ENCODE measurements around the gene SYTL4.

Gene SYTL4

DNA sequence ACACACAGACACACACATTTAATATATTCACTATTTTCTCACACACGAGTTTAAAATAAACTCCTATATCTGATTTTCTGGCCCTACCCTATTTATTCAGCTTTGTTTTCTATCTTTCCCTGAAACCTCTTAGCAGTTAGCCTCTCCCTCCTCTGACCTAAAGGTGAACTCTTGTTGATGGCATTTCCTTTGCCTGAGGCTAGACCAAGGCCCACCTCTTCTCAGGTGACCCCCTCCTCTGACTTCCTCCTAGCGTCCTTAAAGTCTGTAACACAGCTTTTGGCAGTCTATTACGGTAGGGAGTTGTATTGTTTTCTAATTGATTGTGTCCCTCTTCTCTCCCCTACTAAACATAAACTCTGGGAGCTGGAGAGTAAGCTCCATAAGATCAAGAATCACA, 89.6 kb downstream of the SYTL4 start:
- Histone ChIP-seq H3K27me3 (ENCODE audit: insufficient read depth, poor library complexity, severe bottlenecking) (no peaks in the 10 kb centered on the region), H3K4me3 (replicated peaks; ENCODE audit: insufficient read depth, low read length) (no peak overlapping the region), H3K27ac (replicated peaks) (no peak overlapping the region)
- DNase-seq (ENCODE audit: low read depth in 1 of 2, low spot score in 1 of 2) = no peak
- TF ChIP-seq POLR2AphosphoS5 (IDR thresholded peaks at IDR 0.05; ENCODE audit: low read depth) (no peak), GABPA (IDR thresholded peaks at IDR 0.05; ENCODE audit: low read depth) (no peak), SPI1 (IDR thresholded peaks at IDR 0.05; ENCODE audit: borderline replicate concordance, low read depth) (no peak)
- TF ChIP-seq, protein P1, sequence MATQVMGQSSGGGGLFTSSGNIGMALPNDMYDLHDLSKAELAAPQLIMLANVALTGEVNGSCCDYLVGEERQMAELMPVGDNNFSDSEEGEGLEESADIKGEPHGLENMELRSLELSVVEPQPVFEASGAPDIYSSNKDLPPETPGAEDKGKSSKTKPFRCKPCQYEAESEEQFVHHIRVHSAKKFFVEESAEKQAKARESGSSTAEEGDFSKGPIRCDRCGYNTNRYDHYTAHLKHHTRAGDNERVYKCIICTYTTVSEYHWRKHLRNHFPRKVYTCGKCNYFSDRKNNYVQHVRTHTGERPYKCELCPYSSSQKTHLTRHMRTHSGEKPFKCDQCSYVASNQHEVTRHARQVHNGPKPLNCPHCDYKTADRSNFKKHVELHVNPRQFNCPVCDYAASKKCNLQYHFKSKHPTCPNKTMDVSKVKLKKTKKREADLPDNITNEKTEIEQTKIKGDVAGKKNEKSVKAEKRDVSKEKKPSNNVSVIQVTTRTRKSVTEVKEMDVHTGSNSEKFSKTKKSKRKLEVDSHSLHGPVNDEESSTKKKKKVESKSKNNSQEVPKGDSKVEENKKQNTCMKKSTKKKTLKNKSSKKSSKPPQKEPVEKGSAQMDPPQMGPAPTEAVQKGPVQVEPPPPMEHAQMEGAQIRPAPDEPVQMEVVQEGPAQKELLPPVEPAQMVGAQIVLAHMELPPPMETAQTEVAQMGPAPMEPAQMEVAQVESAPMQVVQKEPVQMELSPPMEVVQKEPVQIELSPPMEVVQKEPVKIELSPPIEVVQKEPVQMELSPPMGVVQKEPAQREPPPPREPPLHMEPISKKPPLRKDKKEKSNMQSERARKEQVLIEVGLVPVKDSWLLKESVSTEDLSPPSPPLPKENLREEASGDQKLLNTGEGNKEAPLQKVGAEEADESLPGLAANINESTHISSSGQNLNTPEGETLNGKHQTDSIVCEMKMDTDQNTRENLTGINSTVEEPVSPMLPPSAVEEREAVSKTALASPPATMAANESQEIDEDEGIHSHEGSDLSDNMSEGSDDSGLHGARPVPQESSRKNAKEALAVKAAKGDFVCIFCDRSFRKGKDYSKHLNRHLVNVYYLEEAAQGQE (IDR thresholded peaks at IDR 0.05; ENCODE audit: insufficient replicate concordance, low read depth) = no peak
- TF ChIP-seq, protein P2, sequence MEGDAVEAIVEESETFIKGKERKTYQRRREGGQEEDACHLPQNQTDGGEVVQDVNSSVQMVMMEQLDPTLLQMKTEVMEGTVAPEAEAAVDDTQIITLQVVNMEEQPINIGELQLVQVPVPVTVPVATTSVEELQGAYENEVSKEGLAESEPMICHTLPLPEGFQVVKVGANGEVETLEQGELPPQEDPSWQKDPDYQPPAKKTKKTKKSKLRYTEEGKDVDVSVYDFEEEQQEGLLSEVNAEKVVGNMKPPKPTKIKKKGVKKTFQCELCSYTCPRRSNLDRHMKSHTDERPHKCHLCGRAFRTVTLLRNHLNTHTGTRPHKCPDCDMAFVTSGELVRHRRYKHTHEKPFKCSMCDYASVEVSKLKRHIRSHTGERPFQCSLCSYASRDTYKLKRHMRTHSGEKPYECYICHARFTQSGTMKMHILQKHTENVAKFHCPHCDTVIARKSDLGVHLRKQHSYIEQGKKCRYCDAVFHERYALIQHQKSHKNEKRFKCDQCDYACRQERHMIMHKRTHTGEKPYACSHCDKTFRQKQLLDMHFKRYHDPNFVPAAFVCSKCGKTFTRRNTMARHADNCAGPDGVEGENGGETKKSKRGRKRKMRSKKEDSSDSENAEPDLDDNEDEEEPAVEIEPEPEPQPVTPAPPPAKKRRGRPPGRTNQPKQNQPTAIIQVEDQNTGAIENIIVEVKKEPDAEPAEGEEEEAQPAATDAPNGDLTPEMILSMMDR (IDR thresholded peaks at IDR 0.05; ENCODE audit: insufficient read depth, low read length) = no peak

DNA sequence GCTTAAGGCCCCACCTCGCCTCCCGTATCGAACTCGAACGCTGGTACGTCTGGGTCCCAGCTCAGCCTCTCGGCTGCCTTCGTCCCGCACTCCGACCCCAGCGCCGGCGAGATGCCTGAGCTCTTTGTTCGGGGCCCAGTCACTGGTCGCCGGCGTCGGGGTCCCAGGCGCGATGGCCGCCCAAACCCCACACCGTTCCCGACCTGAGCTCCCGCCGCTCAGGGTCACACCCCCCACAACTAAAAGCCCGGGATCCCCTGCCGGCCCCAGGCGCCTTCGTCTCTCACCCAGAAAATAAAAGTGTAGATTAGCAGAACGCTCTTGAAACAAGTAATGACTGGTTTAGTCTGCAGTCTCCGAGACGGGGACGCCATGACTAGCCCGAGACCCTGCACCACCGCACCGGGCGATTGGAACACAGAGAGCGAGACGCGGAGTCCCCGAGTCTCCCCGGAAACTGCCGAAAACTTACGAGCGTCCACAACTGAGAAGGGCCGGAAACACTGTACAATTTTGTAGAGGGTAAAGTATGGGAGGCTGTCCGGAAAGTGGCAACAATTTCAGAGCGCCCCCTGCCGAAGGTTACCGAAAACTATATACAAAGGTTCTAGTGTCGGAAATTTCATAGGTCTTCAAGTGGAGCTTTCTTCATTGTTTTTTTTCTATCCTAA, 95.5 kb downstream of the SYTL4 start, which contains the start of gene TSPAN6:
TSPAN6 (minus strand) TSS at position 486 of the 671 bp plus-strand sequence; CDS start at position 374, 112 bp downstream.
- H3K4me3 ChIP-seq (replicated peaks; ENCODE audit: insufficient read depth, low read length) = no peak within 1 kb of the TSS
- H3K27me3 ChIP-seq (ENCODE audit: insufficient read depth, poor library complexity, severe bottlenecking) = no peaks in the 10 kb centered on the region
- no peak for DNase-seq (ENCODE audit: low read depth in 1 of 2, low spot score in 1 of 2)
- H3K27ac ChIP-seq (replicated peaks) = no peak within 1 kb of the TSS
- TF ChIP-seq, protein P1 (IDR thresholded peaks at IDR 0.05; ENCODE audit: insufficient replicate concordance, low read depth) = no peak
- TF ChIP-seq, protein P2 (IDR thresholded peaks at IDR 0.05; ENCODE audit: insufficient read depth, low read length) = no peak
- TF ChIP-seq SPI1 (IDR thresholded peaks at IDR 0.05; ENCODE audit: borderline replicate concordance, low read depth) (no peak), POLR2AphosphoS5 (IDR thresholded peaks at IDR 0.05; ENCODE audit: low read depth) (no peak)

DNA sequence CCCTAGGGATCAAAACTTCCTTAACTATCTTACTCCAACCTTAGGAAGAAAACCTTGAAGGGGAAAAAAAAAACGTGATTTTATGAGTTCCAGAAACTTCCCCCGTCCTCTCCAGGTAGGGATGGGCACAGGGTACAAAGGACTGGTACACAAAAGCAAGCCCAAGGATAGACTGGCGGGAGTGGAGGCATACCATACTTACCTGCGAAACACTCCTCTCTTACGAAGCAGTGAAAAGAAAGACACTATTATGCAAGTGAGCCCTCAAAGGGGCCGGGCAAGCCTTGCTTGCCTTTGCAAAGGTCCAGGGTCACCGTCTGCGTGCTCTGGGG, 96.0 kb downstream of the SYTL4 start:
- Histone ChIP-seq H3K27me3 (ENCODE audit: insufficient read depth, poor library complexity, severe bottlenecking) (no peaks in the 10 kb centered on the region), H3K27ac (replicated peaks) (no peak overlapping the region), H3K4me3 (replicated peaks; ENCODE audit: insufficient read depth, low read length) (no peak overlapping the region)
- DNase-seq (ENCODE audit: low read depth in 1 of 2, low spot score in 1 of 2) = no peak
- TF ChIP-seq POLR2AphosphoS5 (IDR thresholded peaks at IDR 0.05; ENCODE audit: low read depth) = no peak
- TF ChIP-seq SPI1 (IDR thresholded peaks at IDR 0.05; ENCODE audit: borderline replicate concordance, low read depth) = no peak
- TF ChIP-seq GABPA (IDR thresholded peaks at IDR 0.05; ENCODE audit: low read depth) = no peak
- TF ChIP-seq, protein P1 (IDR thresholded peaks at IDR 0.05; ENCODE audit: insufficient replicate concordance, low read depth) = no peak
- TF ChIP-seq, protein P2 (IDR thresholded peaks at IDR 0.05; ENCODE audit: insufficient read depth, low read length) = no peak
